Sigmoid colon (tissue), 7 donors: ENCODE measurements around the gene ZNF554. TPM values are rescaled to one million over a fixed set of nuclear protein-coding genes. Genes with fewer than 3 reads are reported as not detected.
"Not testable (repeated sequence)": the region's sequence is repeated elsewhere in the genome, so short reads cannot be mapped to it uniquely, and the experiment has no call there.

Source experiments
- DNase-seq: peaks from one replicate; pipeline ENCODE4 v3.0.0-alpha.2; 2019
- H3K27ac ChIP-seq, 4 donors: fragments of 200-600 bp; sonication (generic); one replicate each; pipeline ENCODE4 v1.5.1; 2016 to 2019; ENCODE audit warnings: mild to moderate bottlenecking in 1 of 4
- H3K27me3 ChIP-seq, 3 donors: fragments of 200-600 bp; sonication (generic); one replicate each; pipeline ENCODE4 v1.5.1; 2019; ENCODE audit warnings: mild to moderate bottlenecking in 1 of 3
- H3K36me3 ChIP-seq, 4 donors: fragments of 200-600 bp; sonication (generic); one replicate each; pipeline ENCODE4 v1.5.1; 2016 to 2019
- H3K4me1 ChIP-seq, 4 donors: fragments of 200-600 bp; sonication (generic); one replicate each; pipeline ENCODE4 v1.5.1; 2017 to 2019
- H3K4me3 ChIP-seq, 4 donors: fragments of 200-600 bp; sonication (generic); one replicate each; pipeline ENCODE4 v1.5.1; 2017 to 2019; ENCODE audit warnings: mild to moderate bottlenecking in 2 of 4, moderate library complexity in 1 of 4
- H3K9me3 ChIP-seq, 4 donors: fragments of 200-600 bp in 3 of 4; sonication (generic) in 3 of 4; one replicate each; pipeline versions ENCODE4 v1.5.1 to v1.6.1; 2013 to 2019
- EP300 ChIP-seq, 4 donors: sonication (generic); formaldehyde crosslinking; IDR thresholded peaks; one replicate each; pipeline ENCODE4 v1.6.1; 2017; ENCODE audit warnings: antibody characterized with exemption in 4 of 4
- POLR2A ChIP-seq, 2 donors: fragments of 450-650 bp; IDR thresholded peaks; one replicate each; pipeline ENCODE4 v1.6.1; 2016; ENCODE audit warnings: antibody characterized with exemption in 2 of 2, mild to moderate bottlenecking in 2 of 2, moderate library complexity in 2 of 2
- POLR2AphosphoS5 ChIP-seq, 4 donors: sonication (generic); formaldehyde crosslinking; IDR thresholded peaks; one replicate each; pipeline ENCODE4 v1.6.1; 2017; ENCODE audit warnings: antibody characterized with exemption in 4 of 4
- WGBS, 2 donors: extraction: QIAGEN DNeasy Blood & Tissue Kit; methylation state at CpG; one replicate each; pipeline ENCODE4 v1.1.7; 2013; 5-methylcytosine and 5-hydroxymethylcytosine counted together
- intact Hi-C: fragments of 100-400 bp; cut with DNase I; formaldehyde crosslinking; loops from one replicate; pipeline ENCODE4 v1.15.1; 2023
- polyA plus RNA-seq, 3 donors: library from polyadenylated mRNA; stranded (reverse); fragments of 200-250 nt; gene quantifications; one replicate each; pipeline ENCODE4 v1.2.3, GENCODE V29; 2013
- total RNA-seq, 4 donors: library from RNA; depleted of rRNA; stranded (reverse); fragments of >200 nt; gene quantifications; one replicate each; pipeline ENCODE4 v1.1.0, GENCODE V29; 2016
- TF ChIP-seq, protein P1 (sequence below), 4 experiments: fragments of 450-650 bp in 3 of 4; fragments of 200-600 bp in 1 of 4; IDR thresholded peaks; one replicate each; pipeline ENCODE4 v1.5.1; 2016 to 2019; ENCODE audit warnings: antibody characterized with exemption in 4 of 4, mild to moderate bottlenecking in 3 of 4, moderate library complexity in 2 of 4
- donor health status: healthy with polysubstance abuse.
- donor health status: Bipolar disorder and iron deficiency.
- donor health status: healthy.

The ZNF554 gene
- total and polyA plus RNA-seq, 7 donors = 1.2 to 8.1 (median 3.3) TPM

GRCh38 chr19:2815923-2816322 is 3.7 kb upstream of the ZNF554 start:
- Histone ChIP-seq H3K27me3 (no peaks in the 10 kb centered on the region), H3K9me3 (no peaks in the 10 kb centered on the region), H3K27ac (no peak overlapping the region), H3K36me3 (peaks cover 0 to 23% (median 2%) of the 10 kb centered on the region in 4 donors), H3K4me3 (no peak overlapping the region), H3K4me1 (peaks cover 0 to 16% (median 8%) of the 10 kb centered on the region in 4 donors)
- WGBS, 2 donors = 89 to 91% methylated on average over 15 of the region's 15 CpGs
- DNase-seq = no peak
- TF ChIP-seq POLR2AphosphoS5 (IDR thresholded peaks at IDR 0.05) (no peak), POLR2A (IDR thresholded peaks at IDR 0.05) (no peak), EP300 (IDR thresholded peaks at IDR 0.05) (no peak)
- TF ChIP-seq, protein P1, sequence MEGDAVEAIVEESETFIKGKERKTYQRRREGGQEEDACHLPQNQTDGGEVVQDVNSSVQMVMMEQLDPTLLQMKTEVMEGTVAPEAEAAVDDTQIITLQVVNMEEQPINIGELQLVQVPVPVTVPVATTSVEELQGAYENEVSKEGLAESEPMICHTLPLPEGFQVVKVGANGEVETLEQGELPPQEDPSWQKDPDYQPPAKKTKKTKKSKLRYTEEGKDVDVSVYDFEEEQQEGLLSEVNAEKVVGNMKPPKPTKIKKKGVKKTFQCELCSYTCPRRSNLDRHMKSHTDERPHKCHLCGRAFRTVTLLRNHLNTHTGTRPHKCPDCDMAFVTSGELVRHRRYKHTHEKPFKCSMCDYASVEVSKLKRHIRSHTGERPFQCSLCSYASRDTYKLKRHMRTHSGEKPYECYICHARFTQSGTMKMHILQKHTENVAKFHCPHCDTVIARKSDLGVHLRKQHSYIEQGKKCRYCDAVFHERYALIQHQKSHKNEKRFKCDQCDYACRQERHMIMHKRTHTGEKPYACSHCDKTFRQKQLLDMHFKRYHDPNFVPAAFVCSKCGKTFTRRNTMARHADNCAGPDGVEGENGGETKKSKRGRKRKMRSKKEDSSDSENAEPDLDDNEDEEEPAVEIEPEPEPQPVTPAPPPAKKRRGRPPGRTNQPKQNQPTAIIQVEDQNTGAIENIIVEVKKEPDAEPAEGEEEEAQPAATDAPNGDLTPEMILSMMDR (IDR thresholded peaks at IDR 0.05) = no peak
- intact Hi-C loops = no loop called here

GRCh38 chr19:2816641-2817040 is 3.0 kb upstream of the ZNF554 start:
- peaks cover 0 to 18% (median 10%) of the 10 kb centered on the region in 4 donors for H3K4me1 ChIP-seq
- no peaks in the 10 kb centered on the region for H3K9me3 ChIP-seq
- DNase-seq = no peak
- no peak overlapping the region for H3K4me3 ChIP-seq
- intact Hi-C loops = no loop called here
- no peak for TF ChIP-seq EP300 (IDR thresholded peaks at IDR 0.05)
- no peak for TF ChIP-seq POLR2A (IDR thresholded peaks at IDR 0.05)
- TF ChIP-seq, protein P1 (IDR thresholded peaks at IDR 0.05) = no peak
- TF ChIP-seq POLR2AphosphoS5 (IDR thresholded peaks at IDR 0.05) = no peak
- H3K36me3 ChIP-seq = peaks cover 0 to 15% (median 2%) of the 10 kb centered on the region in 4 donors
- 87 to 91% methylated on average over 16 of the region's 16 CpGs for WGBS, 2 donors
- no peaks in the 10 kb centered on the region for H3K27me3 ChIP-seq
- no peak overlapping the region for H3K27ac ChIP-seq

GRCh38 chr19:2817237-2817829 is 2.3 kb upstream of the ZNF554 start:
- H3K4me3 ChIP-seq, DNase-seq, H3K9me3 ChIP-seq, H3K36me3 ChIP-seq, H3K27ac ChIP-seq, H3K27me3 ChIP-seq, intact Hi-C loops: not testable (repeated sequence)
- 83 to 85% methylated on average over 22 of the region's 22 CpGs for WGBS, 2 donors
- H3K4me1 ChIP-seq = peaks cover 0 to 18% (median 10%) of the 10 kb centered on the region in 4 donors

- intact Hi-C loops = no loop called here
- no peaks in the 10 kb centered on the region for H3K9me3 ChIP-seq
- peak overlapping the region; percentile 48 to 77 (median 63) for H3K27ac ChIP-seq
- peak overlapping the region; percentile 74 to 86 (median 78) for H3K4me3 ChIP-seq
- peaks cover 0 to 18% (median 10%) of the 10 kb centered on the region in 4 donors for H3K4me1 ChIP-seq
- DNase-seq = no peak
- WGBS, 2 donors = 1 to 3% methylated on average over 36 of the region's 36 CpGs
- TF ChIP-seq, protein P1 (IDR thresholded peaks at IDR 0.05) = no peak
- TF ChIP-seq EP300 (IDR thresholded peaks at IDR 0.05) (no peak), POLR2AphosphoS5 (IDR thresholded peaks at IDR 0.05) (no peak), POLR2A (IDR thresholded peaks at IDR 0.05) (no peak)
- no peaks in the 10 kb centered on the region for H3K27me3 ChIP-seq
- peaks cover 0 to 13% (median 2%) of the 10 kb centered on the region in 4 donors for H3K36me3 ChIP-seq
Measured at GRCh38 chr19:2820112-2820702, 539 bp downstream of the ZNF554 start.

GRCh38 chr19:2822846-2823245 is 3.2 kb downstream of the ZNF554 start:
- 93 to 97% methylated on average over 5 of the region's 5 CpGs for WGBS, 2 donors
- H3K4me1 ChIP-seq = peaks cover 0 to 18% (median 10%) of the 10 kb centered on the region in 4 donors
- no peak for DNase-seq
- intact Hi-C loops = no loop called here
- peaks cover 0 to 27% (median 4%) of the 10 kb centered on the region in 4 donors for H3K36me3 ChIP-seq
- TF ChIP-seq, protein P1 (IDR thresholded peaks at IDR 0.05) = no peak
- no peaks in the 10 kb centered on the region for H3K27me3 ChIP-seq
- no peaks in the 10 kb centered on the region for H3K9me3 ChIP-seq
- no peak overlapping the region for H3K4me3 ChIP-seq
- no peak overlapping the region for H3K27ac ChIP-seq
